Karpas-422 (cell line): ENCODE results near the gene MIA. TPM values are rescaled to one million over a fixed set of nuclear protein-coding genes. Genes with fewer than 3 reads are reported as not detected.

Experiments used
- DNase-seq: peaks from one replicate; pipeline ENCODE4 v3.0.0-alpha.2; 2015
- H2AFZ ChIP-seq: fragments of 200-600 bp; sonication (generic); 2 replicates; pipeline ENCODE4 v1.6.1; 2014; ENCODE audit warnings: antibody characterized with exemption, low read length, mixed read lengths
- H3K27ac ChIP-seq: fragments of 200-600 bp; sonication (generic); 2 replicates; pipeline ENCODE4 v1.5.1; 2014; ENCODE audit warnings: mild to moderate bottlenecking, low read length, moderate library complexity
- H3K27me3 ChIP-seq: fragments of 200-600 bp; sonication (generic); 2 replicates; pipeline ENCODE4 v1.6.1; 2014; ENCODE audit warnings: low read length, mixed read lengths
- H3K36me3 ChIP-seq: fragments of 200-600 bp; sonication (generic); 2 replicates; pipeline ENCODE4 v1.6.1; 2014; ENCODE audit warnings: low read length, mixed read lengths; ENCODE audit not compliant: insufficient read depth
- H3K4me1 ChIP-seq: fragments of 200-600 bp; sonication (generic); 2 replicates; pipeline ENCODE4 v1.6.1; 2014; ENCODE audit warnings: mild to moderate bottlenecking, low read length, mixed read lengths
- H3K4me2 ChIP-seq: fragments of 200-600 bp; sonication (generic); 2 replicates; pipeline ENCODE4 v1.6.1; 2014; ENCODE audit warnings: low read length, low read depth, mild to moderate bottlenecking; ENCODE audit not compliant: poor library complexity, severe bottlenecking
- H3K4me3 ChIP-seq: fragments of 200-600 bp; sonication (generic); 2 replicates; pipeline ENCODE4 v1.5.1; 2014; ENCODE audit warnings: mild to moderate bottlenecking, antibody characterized with exemption, low read length, mixed read lengths
- H3K79me2 ChIP-seq: fragments of 200-600 bp; sonication (generic); 2 replicates; pipeline ENCODE4 v1.6.1; 2014; ENCODE audit warnings: mild to moderate bottlenecking, low read length, mixed read lengths
- H3K9ac ChIP-seq: fragments of 200-600 bp; sonication (generic); 2 replicates; pipeline ENCODE4 v1.6.0; 2014; ENCODE audit warnings: low read length
- H3K9me2 ChIP-seq: fragments of 200-600 bp; sonication (generic), shearing (Covaris generic); replicated peaks from 2 replicates; pipeline ENCODE4 v1.6.0; 2014; ENCODE audit warnings: mild to moderate bottlenecking, low read length, moderate library complexity; ENCODE audit not compliant: insufficient read depth
- H3K9me3 ChIP-seq: fragments of 300-700, 200-600 bp; sonication (generic); 2 replicates; pipeline ENCODE4 v1.6.1; 2014; ENCODE audit warnings: low read length, mixed read lengths
- H4K20me1 ChIP-seq: fragments of 200-600 bp; sonication (generic); 2 replicates; pipeline ENCODE4 v1.6.1; 2014; ENCODE audit warnings: mild to moderate bottlenecking, antibody characterized with exemption, low read length, low read depth; ENCODE audit not compliant: insufficient read depth
- total RNA-seq: library from RNA; depleted of rRNA; stranded (reverse); fragments of >200 nt; shearing (Covaris generic); gene quantifications from 2 replicates; pipeline ENCODE4 v1.2.3, GENCODE V29; 2014; ENCODE audit warnings: low replicate concordance

MIA gene
- total RNA-seq, 1 experiment from 2014 or later = not detected

GRCh38 chr19:40739030-40739839, 36.1 kb upstream of the MIA start:
- H3K36me3 ChIP-seq = peaks cover 3% of the 10 kb centered on the region; the same call in 1 of the 2 replicates
- no peak overlapping the region for H3K9ac ChIP-seq
- H3K9me3 ChIP-seq = no peaks in the 10 kb centered on the region
- no peak overlapping the region for H3K4me2 ChIP-seq
- H3K4me1 ChIP-seq = no peaks in the 10 kb centered on the region
- no peak overlapping the region for H3K4me3 ChIP-seq
- no peak for DNase-seq
- H3K27me3 ChIP-seq = no peaks in the 10 kb centered on the region
- no peak overlapping the region for H3K27ac ChIP-seq
- H2AFZ ChIP-seq = no peak overlapping the region
- no peaks in the 10 kb centered on the region for H3K79me2 ChIP-seq
- H4K20me1 ChIP-seq = no peaks in the 10 kb centered on the region
- no peaks in the 10 kb centered on the region for H3K9me2 ChIP-seq

- no peaks in the 10 kb centered on the region for H3K9me2 ChIP-seq
- H3K9me3 ChIP-seq = no peaks in the 10 kb centered on the region
- no peaks in the 10 kb centered on the region for H3K4me1 ChIP-seq
- H3K36me3 ChIP-seq = 0 out of 2 replicates have a peak, but pooled peaks cover 2% of the 10 kb centered on the region
- H3K4me3 ChIP-seq = no peak overlapping the region
- no peak for DNase-seq
- H3K9ac ChIP-seq = no peak overlapping the region
- no peaks in the 10 kb centered on the region for H3K79me2 ChIP-seq
- H3K27ac ChIP-seq = no peak overlapping the region
- no peak overlapping the region for H2AFZ ChIP-seq
- no peaks in the 10 kb centered on the region for H4K20me1 ChIP-seq
- H3K4me2 ChIP-seq = no peak overlapping the region
- no peaks in the 10 kb centered on the region for H3K27me3 ChIP-seq
Measured at GRCh38 chr19:40739871-40740703, 35.2 kb upstream of the MIA start.

- no peak overlapping the region for H3K27ac ChIP-seq
- H3K9ac ChIP-seq = no peak overlapping the region
- no peaks in the 10 kb centered on the region for H3K4me1 ChIP-seq
- no peaks in the 10 kb centered on the region for H3K9me3 ChIP-seq
- H4K20me1 ChIP-seq = no peaks in the 10 kb centered on the region
- no peak for DNase-seq
- H3K9me2 ChIP-seq = no peaks in the 10 kb centered on the region
- no peak overlapping the region for H3K4me3 ChIP-seq
- no peak overlapping the region for H3K4me2 ChIP-seq
- no peaks in the 10 kb centered on the region for H3K27me3 ChIP-seq
- no peaks in the 10 kb centered on the region for H3K79me2 ChIP-seq
- H2AFZ ChIP-seq = no peak overlapping the region
- H3K36me3 ChIP-seq = no peaks in the 10 kb centered on the region
Measured at GRCh38 chr19:40740747-40741146, 34.6 kb upstream of the MIA start.

GRCh38 chr19:40741527-40742390, 33.6 kb upstream of the MIA start:
- Histone ChIP-seq H3K4me1 (no peaks in the 10 kb centered on the region), H4K20me1 (no peaks in the 10 kb centered on the region), H3K9me3 (no peaks in the 10 kb centered on the region)

GRCh38 chr19:40742477-40742876, 32.8 kb upstream of the MIA start:
- no peaks in the 10 kb centered on the region for H3K79me2 ChIP-seq
- H3K4me3 ChIP-seq = no peak overlapping the region
- no peaks in the 10 kb centered on the region for H3K9me2 ChIP-seq
- no peak overlapping the region for H3K27ac ChIP-seq
- H3K4me1 ChIP-seq = no peaks in the 10 kb centered on the region
- DNase-seq = no peak
- no peak overlapping the region for H3K9ac ChIP-seq
- H2AFZ ChIP-seq = no peak overlapping the region
- no peaks in the 10 kb centered on the region for H3K27me3 ChIP-seq
- no peaks in the 10 kb centered on the region for H4K20me1 ChIP-seq
- H3K4me2 ChIP-seq = no peak overlapping the region
- H3K9me3 ChIP-seq = no peaks in the 10 kb centered on the region
- H3K36me3 ChIP-seq = no peaks in the 10 kb centered on the region

More at GRCh38 chr19:40741527-40742390, 33.6 kb upstream of the MIA start:
- no peaks in the 10 kb centered on the region for H3K79me2 ChIP-seq
- no peak for DNase-seq
- no peaks in the 10 kb centered on the region for H3K36me3 ChIP-seq
- no peaks in the 10 kb centered on the region for H3K27me3 ChIP-seq
- no peak overlapping the region for H3K27ac ChIP-seq
- H2AFZ ChIP-seq = no peak overlapping the region
- H3K4me2 ChIP-seq = no peak overlapping the region
- no peaks in the 10 kb centered on the region for H3K9me2 ChIP-seq
- no peak overlapping the region for H3K4me3 ChIP-seq
- no peak overlapping the region for H3K9ac ChIP-seq

GRCh38 chr19:40742886-40743285, 32.4 kb upstream of the MIA start:
- Histone ChIP-seq H3K9ac (no peak overlapping the region), H3K27ac (no peak overlapping the region), H3K9me3 (no peaks in the 10 kb centered on the region), H3K4me3 (no peak overlapping the region), H4K20me1 (no peaks in the 10 kb centered on the region), H2AFZ (no peak overlapping the region), H3K36me3 (no peaks in the 10 kb centered on the region), H3K9me2 (no peaks in the 10 kb centered on the region), H3K27me3 (no peaks in the 10 kb centered on the region), H3K4me1 (peaks cover 2% of the 10 kb centered on the region), H3K4me2 (no peak overlapping the region), H3K79me2 (peaks cover 4% of the 10 kb centered on the region)
- DNase-seq = no peak

GRCh38 chr19:40743926-40744325, 31.4 kb upstream of the MIA start:
- Histone ChIP-seq H3K36me3 (no peaks in the 10 kb centered on the region), H3K4me1 (peaks cover 13% of the 10 kb centered on the region), H2AFZ (no peak overlapping the region), H3K4me2 (no peak overlapping the region), H3K9me3 (no peaks in the 10 kb centered on the region), H4K20me1 (no peaks in the 10 kb centered on the region), H3K27me3 (no peaks in the 10 kb centered on the region), H3K79me2 (peaks cover 13% of the 10 kb centered on the region), H3K4me3 (no peak overlapping the region), H3K9ac (no peak overlapping the region), H3K9me2 (no peaks in the 10 kb centered on the region), H3K27ac (no peak overlapping the region)
- no peak for DNase-seq
